HG03135 (cell line): ENCODE results near the gene SLC37A4.
"Not testable (repeated sequence)": the region's sequence is repeated elsewhere in the genome, so short reads cannot be mapped to it uniquely, and the experiment has no call there.

ENCODE experiments used
- ATAC-seq: cut with Tn5 transposase; IDR thresholded peaks from one replicate; pipeline ENCODE4 v1.9.1; 2021; ENCODE audit warnings: mild to moderate bottlenecking, moderate library complexity; ENCODE audit not compliant: unreplicated experiment

SLC37A4 gene

GRCh38 chr11:119018074-119018938 is 12.4 kb downstream of the SLC37A4 start, which contains the start of the genes RPS25 and TRAPPC4:
Gene RPS25, minus strand, starts transcription at chr11:119018343. Its CDS starts 59 bp downstream, at chr11:119018284.
Gene TRAPPC4, plus strand, starts transcription at chr11:119018766. Its CDS starts 30 bp downstream, at chr11:119018796.
- peak; percentile 89 for ATAC-seq

- ATAC-seq, result not testable (repeated sequence)
Measured at GRCh38 chr11:119017377-119017776, 13.3 kb downstream of the SLC37A4 start.

GRCh38 chr11:119016216-119017009 is 14.3 kb downstream of the SLC37A4 start:
- no peak for ATAC-seq

- ATAC-seq, result no peak
Measured at GRCh38 chr11:119015054-119015611, 15.5 kb downstream of the SLC37A4 start.

GRCh38 chr11:119014209-119014924 is 16.3 kb downstream of the SLC37A4 start:
- no peak for ATAC-seq

- ATAC-seq, result no peak
Measured at GRCh38 chr11:119012629-119013170, 18.0 kb downstream of the SLC37A4 start.

- ATAC-seq, result no peak
Measured at GRCh38 chr11:119011476-119012053, 19.1 kb downstream of the SLC37A4 start.

GRCh38 chr11:119006656-119007055 is 24.0 kb downstream of the SLC37A4 start:
- no peak for ATAC-seq

- no peak for ATAC-seq
Measured at GRCh38 chr11:119000906-119001305, 29.8 kb downstream of the SLC37A4 start.

GRCh38 chr11:118998822-118999221 is 31.9 kb downstream of the SLC37A4 start:
- ATAC-seq, result no peak

- ATAC-seq, result peak; percentile 5
Measured at GRCh38 chr11:118998388-118998717, 32.3 kb downstream of the SLC37A4 start.

GRCh38 chr11:118997627-118998387 is 32.9 kb downstream of the SLC37A4 start, which contains the start of gene CENATAC:
Gene CENATAC, plus strand, starts transcription at chr11:118998138. Its CDS starts 60 bp downstream, at chr11:118998198.
- peak; percentile 87 for ATAC-seq

GRCh38 chr11:118996926-118997626 is 33.6 kb downstream of the SLC37A4 start:
- ATAC-seq, result peak; percentile 32

GRCh38 chr11:118991486-118992038 is 39.1 kb downstream of the SLC37A4 start:
- ATAC-seq, result not testable (repeated sequence)

GRCh38 chr11:118988280-118988679 is 42.4 kb downstream of the SLC37A4 start:
- ATAC-seq, result no peak

GRCh38 chr11:118984825-118985224 is 45.9 kb downstream of the SLC37A4 start:
- ATAC-seq, result no peak

- not testable (repeated sequence) for ATAC-seq
Measured at GRCh38 chr11:118984337-118984736, 46.3 kb downstream of the SLC37A4 start.

- ATAC-seq, result no peak
Measured at GRCh38 chr11:118980191-118980881, 50.3 kb downstream of the SLC37A4 start.
